CD4-positive, CD25-positive, alpha-beta regulatory T cell (primary cell): ENCODE measurements around the gene FHOD1. TPM values are rescaled to one million over a fixed set of nuclear protein-coding genes. Genes with fewer than 3 reads are reported as not detected.
A peak's percentile ranks its signal among the peaks of the same experiment; 100 is the strongest.

Experiments used
- ATAC-seq, 2 donors: fragments of 150-1000 bp; cut with Tn5 transposase; one replicate each; pipeline ENCODE4 v1.10.0; 2021; ENCODE audit warnings: low read depth in 2 of 2, moderate number of reproducible peaks in 2 of 2, moderate library complexity in 1 of 2
- DNase-seq, 3 donors: peaks; one replicate each; pipeline versions ENCODE4 v3.0.0 to v3.0.0-alpha.2; 2012 to 2022; ENCODE audit warnings: mixed read lengths in 1 of 3
- H3K27ac ChIP-seq: one replicate; pipeline ENCODE4 v1.7.0; 2013; ENCODE audit warnings: mild to moderate bottlenecking, low read length; ENCODE audit not compliant: insufficient read depth, poor library complexity, severe bottlenecking
- H3K27me3 ChIP-seq: one replicate; pipeline ENCODE4 v1.7.0; 2013; ENCODE audit warnings: low read length; ENCODE audit not compliant: control insufficient read depth, insufficient read depth
- H3K36me3 ChIP-seq: one replicate; pipeline ENCODE4 v1.7.0; 2013; ENCODE audit warnings: mild to moderate bottlenecking, low read length, moderate library complexity; ENCODE audit not compliant: control insufficient read depth, insufficient read depth
- H3K4me1 ChIP-seq: 2 replicates; pipeline ENCODE4 v1.7.0; 2013; ENCODE audit warnings: mild to moderate bottlenecking, low read length; ENCODE audit not compliant: insufficient read depth, control insufficient read depth, poor library complexity, severe bottlenecking
- H3K4me3 ChIP-seq: one replicate; pipeline ENCODE4 v1.7.0; 2013; ENCODE audit warnings: low read depth, mild to moderate bottlenecking, low read length, moderate library complexity
- H3K9me3 ChIP-seq, 2 experiments: 1 replicate in 1 of 2; 2 replicates in 1 of 2; pipeline ENCODE4 v1.7.0; 2013; ENCODE audit warnings: low read length in 2 of 2, mild to moderate bottlenecking in 1 of 2, moderate library complexity in 1 of 2; ENCODE audit not compliant: control insufficient read depth in 2 of 2
- H3K27ac Mint-ChIP-seq, 3 donors: one replicate each; pipeline ENCODE4 v1.8.0; 2020 to 2022; ENCODE audit warnings: mild to moderate bottlenecking in 3 of 3, mixed read lengths in 3 of 3, moderate library complexity in 2 of 3
- H3K27me3 Mint-ChIP-seq: one replicate; pipeline ENCODE4 v1.8.0; 2022; ENCODE audit warnings: mild to moderate bottlenecking, mixed read lengths
- H3K36me3 Mint-ChIP-seq: one replicate; pipeline ENCODE4 v1.8.0; 2020; ENCODE audit warnings: mixed read lengths
- H3K4me1 Mint-ChIP-seq, 4 donors: one replicate each; pipeline ENCODE4 v1.8.0; 2020 to 2022; ENCODE audit warnings: mixed read lengths in 4 of 4, mild to moderate bottlenecking in 1 of 4
- H3K4me3 Mint-ChIP-seq, 4 donors: one replicate each; pipeline ENCODE4 v1.8.0; 2020 to 2022; ENCODE audit warnings: mild to moderate bottlenecking in 4 of 4, mixed read lengths in 4 of 4, moderate library complexity in 3 of 4
- H3K9me3 Mint-ChIP-seq, 7 donors: one replicate each; pipeline ENCODE4 v1.8.0; 2020 to 2022; ENCODE audit warnings: mixed read lengths in 7 of 7, mild to moderate bottlenecking in 3 of 7, moderate library complexity in 2 of 7
- polyA plus RNA-seq, 4 donors: library from polyadenylated mRNA; unstranded; fragments of 300-500 nt; fragmentation: Illumina TruSeq; gene quantifications; one replicate each; pipeline ENCODE4 v1.2.3, GENCODE V29; 2021
- total RNA-seq: library from RNA; stranded (reverse); gene quantifications from one replicate; pipeline ENCODE4 v1.2.3, GENCODE V29; 2022

The FHOD1 gene
- total and polyA plus RNA-seq, 5 donors from 2014 or later: 1.9 to 34.5 (median 3.6) TPM

GRCh38 chr16:67249178-67250044, 2.1 kb upstream of the FHOD1 start:
- DNase-seq: no peak
- Mint-ChIP-seq H3K27ac (peak overlapping the region in 2 of 3 donors; percentile 48 to 82), H3K27me3 (peaks cover 31% of the 10 kb centered on the region), H3K9me3 (no peaks in the 10 kb centered on the region), H3K36me3 (no peaks in the 10 kb centered on the region), H3K4me3 (peak overlapping the region; percentile 74 to 95 (median 87)), H3K4me1 (peaks cover 2 to 46% (median 29%) of the 10 kb centered on the region in 4 donors)
- Histone ChIP-seq H3K27ac (no peak overlapping the region), H3K36me3 (no peaks in the 10 kb centered on the region), H3K27me3 (peaks cover 13% of the 10 kb centered on the region), H3K9me3 (no peaks in the 10 kb centered on the region), H3K4me1 (peaks cover 47% of the 10 kb centered on the region), H3K4me3 (no peak overlapping the region)
- no peak for ATAC-seq

GRCh38 chr16:67248401-67249177, 1.3 kb upstream of the FHOD1 start, which contains the start of gene SLC9A5:
TSS of gene SLC9A5 (plus strand) at chr16:67248979. CDS start at chr16:67249015, 36 bp downstream.
- Histone ChIP-seq H3K27ac (peak within 1 kb of the TSS; percentile 68), H3K9me3 (no peaks in the 10 kb centered on the region), H3K27me3 (peaks cover 13% of the 10 kb centered on the region), H3K4me3 (peak within 1 kb of the TSS; percentile 72), H3K4me1 (peaks cover 55% of the 10 kb centered on the region), H3K36me3 (no peaks in the 10 kb centered on the region)
- peak within 1 kb of the TSS in 2 of 3 donors; percentile 85 to 93 for H3K27ac Mint-ChIP-seq
- no peaks in the 10 kb centered on the region for H3K36me3 Mint-ChIP-seq
- ATAC-seq (no peak), DNase-seq (peak in 2 of 3 donors; percentile 27 to 32)
- peaks cover 31% of the 10 kb centered on the region for H3K27me3 Mint-ChIP-seq
- H3K4me1 Mint-ChIP-seq: peaks cover 5 to 54% (median 31%) of the 10 kb centered on the region in 4 donors
- peak within 1 kb of the TSS; percentile 89 to 96 (median 94) for H3K4me3 Mint-ChIP-seq
- no peaks in the 10 kb centered on the region for H3K9me3 Mint-ChIP-seq

GRCh38 chr16:67248073-67248400, 756 bp upstream of the FHOD1 start:
- Histone ChIP-seq H3K9me3 (no peaks in the 10 kb centered on the region), H3K27me3 (peaks cover 13% of the 10 kb centered on the region), H3K27ac (peak overlapping the region; percentile 68), H3K36me3 (no peaks in the 10 kb centered on the region), H3K4me3 (peak overlapping the region; percentile 72), H3K4me1 (peaks cover 56% of the 10 kb centered on the region)
- H3K4me1 Mint-ChIP-seq: peaks cover 5 to 55% (median 31%) of the 10 kb centered on the region in 4 donors
- DNase-seq (peak in 1 of 3 donors; percentile 24), ATAC-seq (no peak)
- peak overlapping the region in 2 of 3 donors; percentile 85 to 93 for H3K27ac Mint-ChIP-seq
- H3K9me3 Mint-ChIP-seq: no peaks in the 10 kb centered on the region
- no peaks in the 10 kb centered on the region for H3K36me3 Mint-ChIP-seq
- peak overlapping the region; percentile 89 to 96 (median 91) for H3K4me3 Mint-ChIP-seq
- peaks cover 31% of the 10 kb centered on the region for H3K27me3 Mint-ChIP-seq

GRCh38 chr16:67246756-67247191, 507 bp downstream of the FHOD1 start:
- Histone ChIP-seq H3K9me3 (no peaks in the 10 kb centered on the region), H3K27ac (peak overlapping the region; percentile 68), H3K27me3 (peaks cover 13% of the 10 kb centered on the region), H3K4me1 (peaks cover 56% of the 10 kb centered on the region), H3K36me3 (no peaks in the 10 kb centered on the region), H3K4me3 (peak overlapping the region; percentile 59)
- Mint-ChIP-seq H3K4me3 (peak overlapping the region; percentile 89 to 96 (median 91)), H3K27me3 (peaks cover 29% of the 10 kb centered on the region), H3K36me3 (no peaks in the 10 kb centered on the region), H3K27ac (peak overlapping the region; percentile 80 to 93 (median 91)), H3K4me1 (peaks cover 9 to 55% (median 32%) of the 10 kb centered on the region in 4 donors), H3K9me3 (no peaks in the 10 kb centered on the region)
- DNase-seq (peak; percentile 37 to 56 (median 51)), ATAC-seq (no peak)

DNA sequence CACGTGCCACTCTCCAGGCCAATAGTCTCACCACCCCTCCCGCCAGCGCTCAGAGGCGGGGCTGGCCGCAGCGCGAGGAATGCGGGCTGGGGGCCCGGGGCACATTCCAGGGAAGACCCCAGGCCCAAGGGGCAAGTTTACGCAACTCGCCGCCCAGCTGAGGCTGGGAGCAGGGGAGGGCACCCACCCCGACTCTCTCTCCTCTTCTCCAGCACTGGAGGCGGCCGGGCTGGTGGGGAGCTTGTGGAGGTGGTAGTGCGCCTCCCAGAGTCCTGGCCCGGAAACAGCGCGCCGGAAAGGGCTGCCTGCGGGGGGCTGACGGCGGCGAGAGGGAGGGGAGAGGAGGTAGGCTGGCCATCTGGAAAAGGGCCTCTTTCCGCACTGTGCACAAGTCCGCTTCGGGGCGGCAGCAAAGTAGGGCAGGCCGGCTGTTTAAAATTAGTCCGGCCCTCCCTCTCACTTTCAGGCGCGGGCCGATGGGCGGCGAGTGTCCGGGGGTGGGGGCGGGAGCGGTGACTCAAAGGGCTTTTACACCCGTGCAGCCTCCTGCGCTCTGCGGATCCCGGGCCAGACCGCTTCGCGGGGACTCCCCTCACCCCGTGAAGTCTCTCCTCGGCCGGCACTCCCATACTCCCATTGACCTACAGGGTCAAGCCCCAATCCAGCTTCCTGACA, 1.1 kb downstream of the FHOD1 start:
- Histone ChIP-seq H3K27ac (peak overlapping the region; percentile 68), H3K4me3 (no peak overlapping the region), H3K9me3 (no peaks in the 10 kb centered on the region), H3K27me3 (peaks cover 13% of the 10 kb centered on the region), H3K36me3 (no peaks in the 10 kb centered on the region), H3K4me1 (peaks cover 56% of the 10 kb centered on the region)
- Mint-ChIP-seq H3K36me3 (no peaks in the 10 kb centered on the region), H3K4me3 (peak overlapping the region; percentile 89 to 96 (median 91)), H3K9me3 (no peaks in the 10 kb centered on the region), H3K27ac (peak overlapping the region in 2 of 3 donors; percentile 91 to 93), H3K4me1 (peaks cover 9 to 55% (median 32%) of the 10 kb centered on the region in 4 donors), H3K27me3 (peaks cover 26% of the 10 kb centered on the region)
- ATAC-seq (no peak), DNase-seq (peak; percentile 33 to 65 (median 35))

- H3K4me1 ChIP-seq: peaks cover 56% of the 10 kb centered on the region
- no peaks in the 10 kb centered on the region for H3K9me3 ChIP-seq
- peak overlapping the region in 2 of 3 donors; percentile 31 to 63 for H3K27ac Mint-ChIP-seq
- peaks cover 9 to 55% (median 32%) of the 10 kb centered on the region in 4 donors for H3K4me1 Mint-ChIP-seq
- DNase-seq (no peak), ATAC-seq (no peak)
- H3K4me3 Mint-ChIP-seq: peak overlapping the region; percentile 76 to 92 (median 86)
- peak overlapping the region; percentile 68 for H3K27ac ChIP-seq
- H3K36me3 ChIP-seq: no peaks in the 10 kb centered on the region
- no peaks in the 10 kb centered on the region for H3K36me3 Mint-ChIP-seq
- H3K27me3 ChIP-seq: peaks cover 13% of the 10 kb centered on the region
- no peak overlapping the region for H3K4me3 ChIP-seq
- no peaks in the 10 kb centered on the region for H3K9me3 Mint-ChIP-seq
- H3K27me3 Mint-ChIP-seq: peaks cover 21% of the 10 kb centered on the region
These were observed 1.6 kb downstream of the FHOD1 start for GRCh38 chr16:67245674-67246080.

GRCh38 chr16:67245186-67245585, 2.1 kb downstream of the FHOD1 start:
- peaks cover 8% of the 10 kb centered on the region for H3K27me3 ChIP-seq
- Mint-ChIP-seq H3K27ac (peak overlapping the region in 2 of 3 donors; percentile 87 to 89), H3K36me3 (no peaks in the 10 kb centered on the region), H3K4me3 (peak overlapping the region; percentile 76 to 92 (median 86)), H3K9me3 (no peaks in the 10 kb centered on the region), H3K27me3 (peaks cover 18% of the 10 kb centered on the region), H3K4me1 (peaks cover 9 to 55% (median 32%) of the 10 kb centered on the region in 4 donors)
- peak overlapping the region; percentile 73 for H3K27ac ChIP-seq
- DNase-seq (peak in 1 of 3 donors; percentile 8), ATAC-seq (no peak)
- no peaks in the 10 kb centered on the region for H3K36me3 ChIP-seq
- peaks cover 56% of the 10 kb centered on the region for H3K4me1 ChIP-seq
- H3K4me3 ChIP-seq: no peak overlapping the region
- no peaks in the 10 kb centered on the region for H3K9me3 ChIP-seq
